ENCODE results near the gene SEMA3A.

- no peak for TF ChIP-seq CTCF (IDR thresholded peaks at IDR 0.05)
- TF ChIP-seq POLR2A (IDR thresholded peaks at IDR 0.05) = no peak
Measured at GRCh38 chr7:84196084-84196503, 1.5 kb upstream of the SEMA3A start.
